A673 (cell line): ENCODE results near the gene PAGE2.

ENCODE experiments used
- EZH2 ChIP-seq: fragments of 200-600 bp; sonication (generic); IDR thresholded peaks from 2 replicates; pipeline ENCODE4 v1.6.1; 2017; ENCODE audit warnings: borderline replicate concordance, low read depth, mild to moderate bottlenecking, mixed read lengths, antibody characterized with exemption, low read length; ENCODE audit not compliant: poor library complexity, severe bottlenecking
- TF ChIP-seq, protein P1 (sequence below): fragments of 300-800, 200-600 bp; sonication (generic); conservative IDR thresholded peaks from 2 replicates; pipeline ENCODE4 v1.5.1; 2017; ENCODE audit warnings: low read depth, mild to moderate bottlenecking, antibody characterized with exemption, low read length, moderate library complexity, mixed read lengths

DNA sequence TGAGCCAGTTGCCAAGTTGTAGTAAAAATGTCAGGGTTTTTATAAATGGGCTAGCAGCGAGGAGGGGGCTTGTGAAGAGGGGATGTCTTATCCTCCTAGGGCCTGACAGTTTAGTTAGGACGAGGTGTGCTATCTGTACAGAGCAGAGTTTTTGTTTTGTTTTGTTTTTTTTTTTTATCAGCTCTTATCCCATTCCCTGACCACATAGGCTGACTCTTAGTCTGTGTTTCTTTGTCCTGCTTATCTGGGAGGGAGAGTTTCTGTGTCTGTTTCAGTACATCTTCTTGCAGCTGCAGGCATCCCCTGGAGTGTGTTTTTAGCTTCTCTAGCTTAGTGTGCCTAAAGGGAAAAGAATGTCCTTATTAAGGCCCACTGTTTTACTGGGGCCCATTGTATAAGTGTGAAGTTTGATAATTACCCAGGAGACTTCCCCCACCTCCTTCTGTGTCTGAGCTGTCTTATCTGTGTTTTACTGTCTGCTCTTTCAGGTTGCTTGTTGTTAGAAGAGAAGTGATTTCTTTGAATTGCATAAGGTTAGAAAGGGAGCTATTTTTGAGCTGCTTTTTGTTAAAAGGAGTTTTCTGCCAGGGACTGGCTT is 32.0 kb downstream of the PAGE2 start:
- TF ChIP-seq, protein P1, sequence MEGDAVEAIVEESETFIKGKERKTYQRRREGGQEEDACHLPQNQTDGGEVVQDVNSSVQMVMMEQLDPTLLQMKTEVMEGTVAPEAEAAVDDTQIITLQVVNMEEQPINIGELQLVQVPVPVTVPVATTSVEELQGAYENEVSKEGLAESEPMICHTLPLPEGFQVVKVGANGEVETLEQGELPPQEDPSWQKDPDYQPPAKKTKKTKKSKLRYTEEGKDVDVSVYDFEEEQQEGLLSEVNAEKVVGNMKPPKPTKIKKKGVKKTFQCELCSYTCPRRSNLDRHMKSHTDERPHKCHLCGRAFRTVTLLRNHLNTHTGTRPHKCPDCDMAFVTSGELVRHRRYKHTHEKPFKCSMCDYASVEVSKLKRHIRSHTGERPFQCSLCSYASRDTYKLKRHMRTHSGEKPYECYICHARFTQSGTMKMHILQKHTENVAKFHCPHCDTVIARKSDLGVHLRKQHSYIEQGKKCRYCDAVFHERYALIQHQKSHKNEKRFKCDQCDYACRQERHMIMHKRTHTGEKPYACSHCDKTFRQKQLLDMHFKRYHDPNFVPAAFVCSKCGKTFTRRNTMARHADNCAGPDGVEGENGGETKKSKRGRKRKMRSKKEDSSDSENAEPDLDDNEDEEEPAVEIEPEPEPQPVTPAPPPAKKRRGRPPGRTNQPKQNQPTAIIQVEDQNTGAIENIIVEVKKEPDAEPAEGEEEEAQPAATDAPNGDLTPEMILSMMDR = no peak
- TF ChIP-seq EZH2 = no peak
